ENCODE data around the gene TRAF2. TPM values are rescaled to one million over a fixed set of nuclear protein-coding genes. Genes with fewer than 3 reads are reported as not detected.
"Not testable (repeated sequence)": the region's sequence is repeated elsewhere in the genome, so short reads cannot be mapped to it uniquely, and the experiment has no call there.

Gene TRAF2
- total and polyA plus RNA-seq, 2 donors, result 12.8 to 18.8 TPM

DNA sequence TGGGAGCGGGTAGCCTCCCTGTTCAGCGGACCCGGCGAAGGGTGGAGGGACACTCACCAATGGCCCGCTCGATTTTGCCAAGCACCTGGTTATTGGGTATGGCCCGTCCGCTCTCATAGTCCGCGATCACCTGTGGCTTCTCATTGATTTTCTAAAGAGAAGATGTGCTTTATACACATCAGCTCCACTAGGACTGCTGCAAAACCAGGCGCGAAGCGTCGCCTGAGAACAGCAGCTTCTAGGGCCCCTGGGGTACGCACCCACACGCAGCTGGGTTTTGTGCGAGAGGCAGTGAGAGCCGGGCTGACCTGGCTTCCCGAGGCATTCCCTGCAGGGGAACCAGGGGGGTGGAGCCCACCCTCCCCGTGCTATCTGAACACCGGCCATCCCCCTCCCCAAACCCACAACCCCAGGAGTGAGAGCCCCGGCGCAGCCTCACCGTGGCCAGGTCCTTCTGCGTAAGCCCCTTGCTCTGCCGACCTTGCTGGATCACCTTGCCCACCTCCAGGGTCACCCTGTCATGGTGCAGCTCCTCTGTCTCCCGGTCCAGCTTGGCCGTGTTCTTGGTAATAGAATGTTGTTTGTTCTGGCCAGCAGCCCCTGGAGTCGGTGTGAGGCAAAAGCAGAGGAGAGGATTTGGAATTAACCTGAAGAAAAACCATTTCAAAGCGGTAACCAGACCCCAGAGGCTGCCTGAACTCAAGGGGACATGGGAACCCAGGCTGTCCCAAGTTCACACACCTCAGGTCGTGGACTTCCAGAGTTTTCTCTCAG, 23.3 kb upstream of the TRAF2 start:
- Histone ChIP-seq H3K9me3 (ENCODE audit: control insufficient read depth in 2 of 2, insufficient read depth in 1 of 2, low read length in 1 of 2) (no peaks in the 10 kb centered on the region), H3K4me3 (ENCODE audit: low read length in 2 of 2) (no peak overlapping the region), H3K4me1 (ENCODE audit: control insufficient read depth in 2 of 2, insufficient read depth in 2 of 2, low read length in 2 of 2) (peaks cover 9 to 15% of the 10 kb centered on the region in 2 donors), H3K27me3 (ENCODE audit: control insufficient read depth in 2 of 2, insufficient read depth in 1 of 2, low read length in 1 of 2) (no peaks in the 10 kb centered on the region), H3K27ac (ENCODE audit: low read depth in 1 of 2, low read length in 1 of 2) (no peak overlapping the region), H3K36me3 (ENCODE audit: control insufficient read depth in 2 of 2, insufficient read depth in 2 of 2, low read length in 1 of 2) (peaks cover 37 to 38% of the 10 kb centered on the region in 2 donors)
- WGBS, result 97% methylated on average over 31 of the region's 31 CpGs
- DNase-seq (ENCODE audit: low read depth in 6 of 9, low spot score in 9 of 9), result no peak

GRCh38 chr9:136863623-136864273, 22.6 kb upstream of the TRAF2 start:
- Histone ChIP-seq H3K4me3 (ENCODE audit: low read length in 2 of 2) (no peak overlapping the region), H3K27ac (ENCODE audit: low read depth in 1 of 2, low read length in 1 of 2) (no peak overlapping the region), H3K36me3 (ENCODE audit: control insufficient read depth in 2 of 2, insufficient read depth in 2 of 2, low read length in 1 of 2) (peaks cover 35 to 37% of the 10 kb centered on the region in 2 donors), H3K27me3 (ENCODE audit: control insufficient read depth in 2 of 2, insufficient read depth in 1 of 2, low read length in 1 of 2) (no peaks in the 10 kb centered on the region), H3K4me1 (ENCODE audit: control insufficient read depth in 2 of 2, insufficient read depth in 2 of 2, low read length in 2 of 2) (peaks cover 9 to 15% of the 10 kb centered on the region in 2 donors), H3K9me3 (ENCODE audit: control insufficient read depth in 2 of 2, insufficient read depth in 1 of 2, low read length in 1 of 2) (no peaks in the 10 kb centered on the region)
- DNase-seq (ENCODE audit: low read depth in 6 of 9, low spot score in 9 of 9), result no peak
- WGBS, result 97% methylated on average over 12 of the region's 12 CpGs

- no peak for DNase-seq (ENCODE audit: low read depth in 6 of 9, low spot score in 9 of 9)
- Histone ChIP-seq H3K36me3 (ENCODE audit: control insufficient read depth in 2 of 2, insufficient read depth in 2 of 2, low read length in 1 of 2) (peaks cover 35 to 37% of the 10 kb centered on the region in 2 donors), H3K27ac (ENCODE audit: low read depth in 1 of 2, low read length in 1 of 2) (no peak overlapping the region), H3K4me1 (ENCODE audit: control insufficient read depth in 2 of 2, insufficient read depth in 2 of 2, low read length in 2 of 2) (peaks cover 9 to 15% of the 10 kb centered on the region in 2 donors), H3K4me3 (ENCODE audit: low read length in 2 of 2) (peak overlapping the region; percentile 68 to 100), H3K9me3 (ENCODE audit: control insufficient read depth in 2 of 2, insufficient read depth in 1 of 2, low read length in 1 of 2) (no peaks in the 10 kb centered on the region), H3K27me3 (ENCODE audit: control insufficient read depth in 2 of 2, insufficient read depth in 1 of 2, low read length in 1 of 2) (no peaks in the 10 kb centered on the region)
- 73% methylated on average over 11 of the region's 11 CpGs for WGBS
Measured at GRCh38 chr9:136865041-136865767, 21.1 kb upstream of the TRAF2 start.

GRCh38 chr9:136865768-136866103, 20.6 kb upstream of the TRAF2 start:
- H3K9me3 ChIP-seq (ENCODE audit: control insufficient read depth in 2 of 2, insufficient read depth in 1 of 2, low read length in 1 of 2), result peaks cover 0 to 2% of the 10 kb centered on the region in 2 donors
- H3K27me3 ChIP-seq (ENCODE audit: control insufficient read depth in 2 of 2, insufficient read depth in 1 of 2, low read length in 1 of 2), result no peaks in the 10 kb centered on the region
- peak overlapping the region in 1 of 2 donors; percentile 90 for H3K27ac ChIP-seq (ENCODE audit: low read depth in 1 of 2, low read length in 1 of 2)
- peaks cover 9 to 15% of the 10 kb centered on the region in 2 donors for H3K4me1 ChIP-seq (ENCODE audit: control insufficient read depth in 2 of 2, insufficient read depth in 2 of 2, low read length in 2 of 2)
- DNase-seq (ENCODE audit: low read depth in 6 of 9, low spot score in 9 of 9), result no peak
- H3K4me3 ChIP-seq (ENCODE audit: low read length in 2 of 2), result peak overlapping the region; percentile 68 to 100
- WGBS, result 2% methylated on average over 20 of the region's 20 CpGs
- peaks cover 32 to 34% of the 10 kb centered on the region in 2 donors for H3K36me3 ChIP-seq (ENCODE audit: control insufficient read depth in 2 of 2, insufficient read depth in 2 of 2, low read length in 1 of 2)

- Histone ChIP-seq H3K36me3 (ENCODE audit: control insufficient read depth in 2 of 2, insufficient read depth in 2 of 2, low read length in 1 of 2) (peaks cover 20 to 24% of the 10 kb centered on the region in 2 donors), H3K4me3 (ENCODE audit: low read length in 2 of 2) (peak overlapping the region; percentile 41 to 100), H3K4me1 (ENCODE audit: control insufficient read depth in 2 of 2, insufficient read depth in 2 of 2, low read length in 2 of 2) (peaks cover 9 to 15% of the 10 kb centered on the region in 2 donors)
- WGBS, result 81% methylated on average over 29 of the region's 29 CpGs
- not testable (repeated sequence) for H3K9me3 ChIP-seq (ENCODE audit: control insufficient read depth in 2 of 2, insufficient read depth in 1 of 2, low read length in 1 of 2); H3K27me3 ChIP-seq (ENCODE audit: control insufficient read depth in 2 of 2, insufficient read depth in 1 of 2, low read length in 1 of 2); H3K27ac ChIP-seq (ENCODE audit: low read depth in 1 of 2, low read length in 1 of 2); DNase-seq (ENCODE audit: low read depth in 6 of 9, low spot score in 9 of 9)
Measured at GRCh38 chr9:136866898-136867421, 19.4 kb upstream of the TRAF2 start.

DNA sequence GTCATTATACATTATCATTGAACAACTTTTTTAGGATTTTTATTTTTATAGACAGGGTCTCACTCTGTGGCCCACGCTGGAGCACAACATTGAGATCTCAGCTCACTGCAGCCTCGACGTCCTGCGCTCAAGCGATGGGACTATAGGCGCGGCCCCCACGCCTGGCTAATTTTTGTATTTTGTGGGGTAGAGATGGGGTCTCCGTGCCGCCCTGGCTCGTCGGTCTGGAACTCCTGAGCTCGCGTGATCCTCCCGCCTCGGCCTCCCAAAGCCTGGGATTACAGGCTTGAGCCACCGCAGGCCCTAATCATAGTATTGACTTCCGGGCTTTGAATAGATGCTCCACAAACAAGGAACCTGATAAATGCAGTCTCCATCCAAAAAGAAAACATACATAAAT, 18.8 kb upstream of the TRAF2 start:
- H3K9me3 ChIP-seq (ENCODE audit: control insufficient read depth in 2 of 2, insufficient read depth in 1 of 2, low read length in 1 of 2), result peaks cover 0 to 9% of the 10 kb centered on the region in 2 donors

GRCh38 chr9:136867917-136868316, 18.4 kb upstream of the TRAF2 start:
- Histone ChIP-seq H3K4me1 (ENCODE audit: control insufficient read depth in 2 of 2, insufficient read depth in 2 of 2, low read length in 2 of 2) (peaks cover 9 to 15% of the 10 kb centered on the region in 2 donors), H3K36me3 (ENCODE audit: control insufficient read depth in 2 of 2, insufficient read depth in 2 of 2, low read length in 1 of 2) (peaks cover 10 to 14% of the 10 kb centered on the region in 2 donors), H3K9me3 (ENCODE audit: control insufficient read depth in 2 of 2, insufficient read depth in 1 of 2, low read length in 1 of 2) (peaks cover 0 to 13% of the 10 kb centered on the region in 2 donors), H3K27ac (ENCODE audit: low read depth in 1 of 2, low read length in 1 of 2) (peak overlapping the region in 1 of 2 donors; percentile 31), H3K4me3 (ENCODE audit: low read length in 2 of 2) (no peak overlapping the region), H3K27me3 (ENCODE audit: control insufficient read depth in 2 of 2, insufficient read depth in 1 of 2, low read length in 1 of 2) (no peaks in the 10 kb centered on the region)
- no peak for DNase-seq (ENCODE audit: low read depth in 6 of 9, low spot score in 9 of 9)
- WGBS, result over 99% methylated on average over 18 of the region's 18 CpGs

More for the DNA sequence above, 18.8 kb upstream of the TRAF2 start:
- H3K36me3 ChIP-seq (ENCODE audit: control insufficient read depth in 2 of 2, insufficient read depth in 2 of 2, low read length in 1 of 2), result peaks cover 14 to 19% of the 10 kb centered on the region in 2 donors
- H3K27ac ChIP-seq (ENCODE audit: low read depth in 1 of 2, low read length in 1 of 2), result no peak overlapping the region
- WGBS, result 97% methylated on average over 18 of the region's 18 CpGs
- H3K4me3 ChIP-seq (ENCODE audit: low read length in 2 of 2), result no peak overlapping the region
- H3K27me3 ChIP-seq (ENCODE audit: control insufficient read depth in 2 of 2, insufficient read depth in 1 of 2, low read length in 1 of 2), result no peaks in the 10 kb centered on the region
- H3K4me1 ChIP-seq (ENCODE audit: control insufficient read depth in 2 of 2, insufficient read depth in 2 of 2, low read length in 2 of 2), result peaks cover 9 to 15% of the 10 kb centered on the region in 2 donors
- no peak for DNase-seq (ENCODE audit: low read depth in 6 of 9, low spot score in 9 of 9)

- H3K36me3 ChIP-seq (ENCODE audit: control insufficient read depth in 2 of 2, insufficient read depth in 2 of 2, low read length in 1 of 2), result peaks cover 3 to 7% of the 10 kb centered on the region in 2 donors
- 96% methylated on average over 11 of the region's 11 CpGs for WGBS
Measured at GRCh38 chr9:136868644-136869043, 17.7 kb upstream of the TRAF2 start.

More at GRCh38 chr9:136868644-136869043, 17.7 kb upstream of the TRAF2 start:
- Histone ChIP-seq H3K9me3 (ENCODE audit: control insufficient read depth in 2 of 2, insufficient read depth in 1 of 2, low read length in 1 of 2) (peaks cover 0 to 15% of the 10 kb centered on the region in 2 donors), H3K4me1 (ENCODE audit: control insufficient read depth in 2 of 2, insufficient read depth in 2 of 2, low read length in 2 of 2) (peaks cover 9 to 15% of the 10 kb centered on the region in 2 donors), H3K27ac (ENCODE audit: low read depth in 1 of 2, low read length in 1 of 2) (no peak overlapping the region), H3K27me3 (ENCODE audit: control insufficient read depth in 2 of 2, insufficient read depth in 1 of 2, low read length in 1 of 2) (no peaks in the 10 kb centered on the region), H3K4me3 (ENCODE audit: low read length in 2 of 2) (no peak overlapping the region)
- no peak for DNase-seq (ENCODE audit: low read depth in 6 of 9, low spot score in 9 of 9)

Measured in thymus (tissue), 11 donors.